Common myeloid progenitor, CD34-positive (primary cell): Measurements from ENCODE around the gene SIRT6.
"Not testable (repeated sequence)": the region's sequence is repeated elsewhere in the genome, so short reads cannot be mapped to it uniquely, and the experiment has no call there.

Experiments
- CTCF ChIA-PET: fragments of 350-600 bp; sonication (Branson Sonifier 250); formaldehyde crosslinking; loops from one replicate; lab custom pipeline; 2021; ENCODE audit warnings: antibody characterized with exemption; lab: Charles Lee
- POLR2A ChIA-PET: fragments of 350-600 bp; sonication (Branson Sonifier 250); formaldehyde crosslinking; loops from one replicate; lab custom pipeline; 2021; ENCODE audit warnings: antibody characterized with exemption; lab: Charles Lee
- DNase-seq, 3 donors: peaks; one replicate each; pipeline versions ENCODE4 v3.0.0 to v3.0.0-alpha.2; 2013
- H3K27ac ChIP-seq, 2 experiments: 1 replicate in 1 of 2; 2 replicates in 1 of 2; pipeline ENCODE4 v1.7.0; 2013; ENCODE audit warnings: inconsistent platforms in 2 of 2, low read length in 2 of 2, mild to moderate bottlenecking in 2 of 2, low read depth in 1 of 2, moderate library complexity in 1 of 2; ENCODE audit not compliant: severe bottlenecking in 2 of 2, insufficient read depth in 1 of 2, poor library complexity in 1 of 2
- H3K27me3 ChIP-seq, 5 experiments: replicated peaks in 2 of 5; 1 replicate in 3 of 5; 2 replicates in 2 of 5; pipeline versions ENCODE4 v1.6.1 to v1.7.0; 2013; ENCODE audit warnings: low read length in 4 of 5, mild to moderate bottlenecking in 2 of 5, moderate library complexity in 2 of 5, inconsistent platforms in 1 of 5; ENCODE audit not compliant: insufficient read depth in 5 of 5, control insufficient read depth in 4 of 5
- H3K36me3 ChIP-seq, 4 experiments: 1 replicate in 2 of 4; 2 replicates in 2 of 4; pipeline versions ENCODE4 v1.6.1 to v1.7.0; 2013; ENCODE audit warnings: low read length in 3 of 4, control low read depth in 1 of 4, mild to moderate bottlenecking in 1 of 4; ENCODE audit not compliant: control insufficient read depth in 4 of 4, insufficient read depth in 4 of 4
- H3K4me1 ChIP-seq, 4 experiments: 1 replicate in 3 of 4; 2 replicates in 1 of 4; pipeline versions ENCODE4 v1.6.1 to v1.7.1; 2013; ENCODE audit warnings: low read length in 3 of 4, mild to moderate bottlenecking in 3 of 4, control low read depth in 1 of 4, inconsistent platforms in 1 of 4, moderate library complexity in 1 of 4; ENCODE audit not compliant: control insufficient read depth in 4 of 4, insufficient read depth in 4 of 4; ENCODE audit errors: control extremely low read depth in 1 of 4
- H3K4me3 ChIP-seq, 7 experiments: 1 replicate in 4 of 7; 2 replicates in 3 of 7; pipeline versions ENCODE4 v1.5.1 to v1.7.0; 2013; ENCODE audit warnings: mild to moderate bottlenecking in 7 of 7, low read length in 6 of 7, moderate library complexity in 6 of 7, inconsistent platforms in 2 of 7, low read depth in 2 of 7, control low read depth in 1 of 7; ENCODE audit not compliant: insufficient read depth in 4 of 7, control insufficient read depth in 1 of 7; ENCODE audit errors: extremely low read depth in 1 of 7
- H3K9me3 ChIP-seq, 5 experiments: 1 replicate in 4 of 5; 2 replicates in 1 of 5; pipeline versions ENCODE4 v1.6.1 to v1.7.1; 2013; ENCODE audit warnings: low read length in 4 of 5, mild to moderate bottlenecking in 2 of 5, inconsistent platforms in 1 of 5, low read depth in 1 of 5, moderate library complexity in 1 of 5; ENCODE audit not compliant: control insufficient read depth in 4 of 5, insufficient read depth in 2 of 5; ENCODE audit errors: control extremely low read depth in 1 of 5
- WGBS: methylation state at CpG from one replicate; pipeline ENCODE4 v1.1.5; 2013; ENCODE audit not compliant: insufficient coverage; 5-methylcytosine and 5-hydroxymethylcytosine counted together

SIRT6 gene

GRCh38 chr19:4227771-4228170 lies 45.4 kb upstream of the SIRT6 start:
- ChIA-PET CTCF (no interaction called here), POLR2A (no interaction called here)
- H3K4me3 ChIP-seq, result no peak overlapping the region
- no peak for DNase-seq
- H3K36me3 ChIP-seq, result no peaks in the 10 kb centered on the region
- H3K27me3 ChIP-seq, result peaks cover 0 to 18% (median 3%) of the 10 kb centered on the region in 5 experiments
- no peak overlapping the region for H3K27ac ChIP-seq
- peaks cover 0 to 10% (median 9%) of the 10 kb centered on the region in 4 experiments for H3K4me1 ChIP-seq
- H3K9me3 ChIP-seq, result no peaks in the 10 kb centered on the region

GRCh38 chr19:4225885-4226284 lies 43.5 kb upstream of the SIRT6 start:
- POLR2A ChIA-PET, result interaction anchor here (0.7 kb wide), 1 partner anchor 21 kb away, joined by 3 read pairs; no protein-coding TSS in a partner anchor
- CTCF ChIA-PET, result no interaction called here
- 87% methylated on average over 7 of the region's 8 CpGs for WGBS
- H3K36me3 ChIP-seq, result no peaks in the 10 kb centered on the region
- peaks cover 0 to 18% (median 3%) of the 10 kb centered on the region in 5 experiments for H3K27me3 ChIP-seq
- H3K4me3 ChIP-seq, result no peak overlapping the region
- H3K4me1 ChIP-seq, result peaks cover 0 to 10% (median 9%) of the 10 kb centered on the region in 4 experiments
- H3K27ac ChIP-seq, result no peak overlapping the region
- no peak for DNase-seq
- H3K9me3 ChIP-seq, result no peaks in the 10 kb centered on the region

- Histone ChIP-seq H3K27ac (no peak overlapping the region), H3K9me3 (no peaks in the 10 kb centered on the region), H3K4me3 (no peak overlapping the region), H3K4me1 (peaks cover 0 to 9% (median 9%) of the 10 kb centered on the region in 4 experiments), H3K27me3 (peaks cover 0 to 14% (median 3%) of the 10 kb centered on the region in 5 experiments), H3K36me3 (no peaks in the 10 kb centered on the region)
- POLR2A ChIA-PET, result no interaction called here
- 89% methylated on average over 8 of the region's 15 CpGs for WGBS
- CTCF ChIA-PET, result no interaction called here
- DNase-seq, result no peak
These were observed 42.1 kb upstream of the SIRT6 start for GRCh38 chr19:4224470-4224869.

GRCh38 chr19:4220188-4220587 lies 37.8 kb upstream of the SIRT6 start:
- no peak for DNase-seq
- H3K36me3 ChIP-seq, result no peaks in the 10 kb centered on the region
- H3K4me1 ChIP-seq, result no peaks in the 10 kb centered on the region
- CTCF ChIA-PET, result interaction anchor here (0.9 to 2.2 kb wide), 2 partner anchors 12 to 18 kb away, joined by 3 to 5 read pairs; no protein-coding TSS in a partner anchor
- WGBS, result 94% methylated on average over 6 of the region's 7 CpGs
- H3K9me3 ChIP-seq, result no peaks in the 10 kb centered on the region
- H3K4me3 ChIP-seq, result no peak overlapping the region
- H3K27ac ChIP-seq, result no peak overlapping the region
- POLR2A ChIA-PET, result no interaction called here
- H3K27me3 ChIP-seq, result peaks cover 0 to 3% (median 0%) of the 10 kb centered on the region in 5 experiments

- DNase-seq, H3K27ac ChIP-seq, H3K27me3 ChIP-seq, H3K9me3 ChIP-seq, H3K4me3 ChIP-seq, H3K4me1 ChIP-seq, CTCF ChIA-PET, H3K36me3 ChIP-seq: not testable (repeated sequence)
- POLR2A ChIA-PET, result interaction anchor here (0.6 kb wide), 1 partner anchor 243 kb away, joined by 3 read pairs; no protein-coding TSS in a partner anchor
- WGBS, result 100% methylated on average over 1 of the region's 1 CpG
These were observed 36.2 kb upstream of the SIRT6 start for GRCh38 chr19:4218523-4218922.

- no peaks in the 10 kb centered on the region for H3K9me3 ChIP-seq
- ChIA-PET POLR2A (no interaction called here), CTCF (interaction anchor here (1.4 to 2.2 kb wide), 2 partner anchors 16 kb away, joined by 5 to 6 read pairs; no protein-coding TSS in a partner anchor)
- WGBS, result 97% methylated on average over 70 of the region's 81 CpGs
- DNase-seq, result no peak
- no peak overlapping the region for H3K27ac ChIP-seq
- no peak overlapping the region for H3K4me3 ChIP-seq
- H3K27me3 ChIP-seq, result no peaks in the 10 kb centered on the region
- no peaks in the 10 kb centered on the region for H3K36me3 ChIP-seq
- no peaks in the 10 kb centered on the region for H3K4me1 ChIP-seq
These were observed 35.3 kb upstream of the SIRT6 start for GRCh38 chr19:4217429-4218264.

- CTCF ChIA-PET, result interaction anchor here (1.4 to 2.2 kb wide), 2 partner anchors 15 to 17 kb away, joined by 5 to 6 read pairs; no protein-coding TSS in a partner anchor
- H3K27me3 ChIP-seq, result peaks cover 0 to 3% (median 0%) of the 10 kb centered on the region in 5 experiments
These were observed 34.5 kb upstream of the SIRT6 start for GRCh38 chr19:4216846-4217245.

More at GRCh38 chr19:4216846-4217245, 34.5 kb upstream of the SIRT6 start:
- DNase-seq, result no peak
- H3K9me3 ChIP-seq, result no peaks in the 10 kb centered on the region
- H3K27ac ChIP-seq, result no peak overlapping the region
- no peaks in the 10 kb centered on the region for H3K36me3 ChIP-seq
- 100% methylated on average over 6 of the region's 6 CpGs for WGBS
- H3K4me1 ChIP-seq, result no peaks in the 10 kb centered on the region
- no peak overlapping the region for H3K4me3 ChIP-seq
- POLR2A ChIA-PET, result no interaction called here
